T-cell (primary cell): ENCODE data around the gene PSMD11. TPM values are rescaled to one million over a fixed set of nuclear protein-coding genes. Genes with fewer than 3 reads are reported as not detected.
"Not testable (repeated sequence)": the region's sequence is repeated elsewhere in the genome, so short reads cannot be mapped to it uniquely, and the experiment has no call there.

ENCODE experiments used
- ATAC-seq, 4 experiments: fragments of 200-7000 bp in 3 of 4; fragments of 150-1000 bp in 1 of 4; cut with Tn5 transposase; replicated peaks in 1 of 4; 1 replicate in 3 of 4; 2 replicates in 1 of 4; pipeline ENCODE4 v1.10.0; 2021; ENCODE audit warnings: moderate library complexity in 3 of 4, mild to moderate bottlenecking in 2 of 4, moderate number of reproducible peaks in 1 of 4
- CTCF ChIA-PET, 2 donors: fragments of 300-600 bp; sonication (Branson Sonifier 250); formaldehyde crosslinking; loops; one replicate each; lab custom pipeline; 2022; ENCODE audit warnings: antibody characterized with exemption in 2 of 2; lab: Charles Lee
- POLR2A ChIA-PET, 2 donors: fragments of 300-600 bp; sonication (Branson Sonifier 250); formaldehyde crosslinking; loops; one replicate each; lab custom pipeline; 2022; ENCODE audit warnings: antibody characterized with exemption in 2 of 2; lab: Charles Lee
- DNase-seq, 35 experiments: peaks; one replicate each; pipeline versions ENCODE4 v3.0.0 to v3.0.0-alpha.2; 2013 to 2023
- H3K27ac ChIP-seq: one replicate; pipeline ENCODE4 v1.5.1; 2013; ENCODE audit warnings: low read length
- H3K27me3 ChIP-seq, 2 experiments: replicated peaks in 1 of 2; 1 replicate in 1 of 2; 2 replicates in 1 of 2; pipeline versions ENCODE4 v1.6.1 to v1.7.0; 2013; ENCODE audit warnings: low read length in 1 of 2, mixed read lengths in 1 of 2; ENCODE audit not compliant: control insufficient read depth in 2 of 2, insufficient read depth in 2 of 2; ENCODE audit errors: extremely low read depth in 1 of 2
- H3K36me3 ChIP-seq, 2 donors: 1 replicate in 1 of 2; 2 replicates in 1 of 2; pipeline versions ENCODE4 v1.6.1 to v1.7.0; 2013; ENCODE audit warnings: low read length in 1 of 2; ENCODE audit not compliant: control insufficient read depth in 2 of 2, insufficient read depth in 1 of 2; ENCODE audit errors: extremely low read depth in 1 of 2
- H3K4me1 ChIP-seq, 2 experiments: 1 replicate in 1 of 2; 2 replicates in 1 of 2; pipeline versions ENCODE4 v1.6.1 to v1.7.0; 2013; ENCODE audit warnings: low read length in 2 of 2, mixed read lengths in 1 of 2; ENCODE audit not compliant: insufficient read depth in 2 of 2, control insufficient read depth in 1 of 2; ENCODE audit errors: extremely low read depth in 1 of 2
- H3K4me3 ChIP-seq, 2 donors: 1 replicate in 1 of 2; 2 replicates in 1 of 2; pipeline versions ENCODE4 v1.5.1 to v1.7.0; 2013; ENCODE audit warnings: mild to moderate bottlenecking in 2 of 2, low read length in 1 of 2, moderate library complexity in 1 of 2; ENCODE audit not compliant: control insufficient read depth in 1 of 2; ENCODE audit errors: extremely low read depth in 1 of 2
- H3K9me3 ChIP-seq: 2 replicates; pipeline ENCODE4 v1.7.0; 2013
- H3K27ac Mint-ChIP-seq, 2 donors: one replicate each; pipeline ENCODE4 v1.8.0; 2020 to 2021; ENCODE audit warnings: mild to moderate bottlenecking in 2 of 2, mixed read lengths in 2 of 2
- H3K27me3 Mint-ChIP-seq, 2 donors: one replicate each; pipeline ENCODE4 v1.8.0; 2021 to 2022; ENCODE audit warnings: mixed read lengths in 2 of 2
- H3K36me3 Mint-ChIP-seq: one replicate; pipeline ENCODE4 v1.8.0; 2021; ENCODE audit warnings: mixed read lengths
- H3K4me1 Mint-ChIP-seq, 3 donors: one replicate each; pipeline ENCODE4 v1.8.0; 2020 to 2022; ENCODE audit warnings: mixed read lengths in 3 of 3, mild to moderate bottlenecking in 1 of 3
- H3K4me3 Mint-ChIP-seq, 3 donors: one replicate each; pipeline ENCODE4 v1.8.0; 2020 to 2022; ENCODE audit warnings: mild to moderate bottlenecking in 3 of 3, mixed read lengths in 3 of 3, moderate library complexity in 3 of 3
- H3K9me3 Mint-ChIP-seq, 3 donors: one replicate each; pipeline ENCODE4 v1.8.0; 2020 to 2022; ENCODE audit warnings: mixed read lengths in 3 of 3
- WGBS: methylation state at CpG from one replicate; pipeline ENCODE4 v1.1.5; 2013; ENCODE audit warnings: missing lambda C conversion rate; ENCODE audit not compliant: insufficient coverage; 5-methylcytosine and 5-hydroxymethylcytosine counted together
- total RNA-seq, 35 experiments: library from RNA in 6 of 35; stranded (reverse) in 6 of 35; fragments of 120-200 nt in 1 of 35; gene quantifications; one replicate each; pipeline versions ENCODE4 v1.2.1 to v1.2.4 and lab custom pipeline; 2013 to 2026

The PSMD11 gene
- total RNA-seq (10 to 100 TPM; 56.3 to 72.8 (median 62.9) TPM), total RNA-seq (lab: John Stamatoyannopoulos, UW) (48.1 to 310 (median 79.6) reads per million in 29 experiments)
- 59.7 TPM for total RNA-seq (2013)

GRCh38 chr17:32444301-32445073, at the start of gene PSMD11:
TSS of gene PSMD11 (plus strand) at chr17:32444510. CDS start at chr17:32444524, 14 bp downstream.
- peak within 1 kb of the TSS; percentile 82 to 94 for H3K4me3 ChIP-seq
- CTCF ChIA-PET = interaction anchor here (0.6 to 6.5 kb wide), 19 partner anchors 13 to 509 kb away, joined by 3 to 63 read pairs (median 3); partner anchors contain the start of genes CDK5R1 (in 1 of the 2) and MYO1D (in 1 of the 2)
- peaks cover 20% of the 10 kb centered on the region for H3K36me3 Mint-ChIP-seq
- no peaks in the 10 kb centered on the region for H3K9me3 Mint-ChIP-seq
- H3K36me3 ChIP-seq = peaks cover 6 to 13% of the 10 kb centered on the region in 2 donors
- peak within 1 kb of the TSS; percentile 56 for H3K27ac ChIP-seq
- no peaks in the 10 kb centered on the region for H3K27me3 ChIP-seq
- 0% methylated on average over 63 of the region's 74 CpGs for WGBS
- H3K27me3 Mint-ChIP-seq = no peaks in the 10 kb centered on the region
- peaks cover 12 to 21% of the 10 kb centered on the region in 2 experiments for H3K4me1 ChIP-seq
- no peaks in the 10 kb centered on the region for H3K9me3 ChIP-seq
- peaks cover 31 to 42% (median 37%) of the 10 kb centered on the region in 3 donors for H3K4me1 Mint-ChIP-seq
- DNase-seq (peak; percentile 97 to 99 (median 99)), ATAC-seq (peak; percentile 97 to 98 (median 98))
- H3K4me3 Mint-ChIP-seq = peak within 1 kb of the TSS; percentile 87 to 93 (median 90)
- peak within 1 kb of the TSS; percentile 75 to 81 for H3K27ac Mint-ChIP-seq
- POLR2A ChIA-PET = interaction anchor here (0.6 to 1.2 kb wide), 4 partner anchors 19 to 561 kb away, joined by 3 to 7 read pairs (median 3); no protein-coding TSS in a partner anchor

GRCh38 chr17:32396343-32396742, 48.0 kb upstream of the PSMD11 start:
- H3K9me3 Mint-ChIP-seq = peaks cover 0 to 3% (median 0%) of the 10 kb centered on the region in 3 donors
- no peak for DNase-seq

GRCh38 chr17:32398946-32399345, 45.4 kb upstream of the PSMD11 start:
- POLR2A ChIA-PET = interaction anchor here in 1 of 2 donors (0.6 kb wide), 1 partner anchor 193 kb away, joined by 4 read pairs; no protein-coding TSS in a partner anchor
- Histone ChIP-seq H3K4me3 (no peak overlapping the region), H3K36me3 (no peaks in the 10 kb centered on the region), H3K4me1 (peaks cover 0 to 3% of the 10 kb centered on the region in 2 experiments), H3K9me3 (no peaks in the 10 kb centered on the region), H3K27me3 (no peaks in the 10 kb centered on the region), H3K27ac (no peak overlapping the region)
- peaks cover 4% of the 10 kb centered on the region for H3K36me3 Mint-ChIP-seq
- ATAC-seq = no peak
- CTCF ChIA-PET = interaction anchor here (0.6 to 1.2 kb wide), 3 partner anchors 14 to 45 kb away, joined by 3 to 4 read pairs (median 3); partner anchors contain the start of gene PSMD11 (in 1 of the 2)
- no peak overlapping the region for H3K27ac Mint-ChIP-seq
- H3K27me3 Mint-ChIP-seq = no peaks in the 10 kb centered on the region
- no peak overlapping the region for H3K4me3 Mint-ChIP-seq
- DNase-seq = no peak
- peaks cover 0 to 3% (median 0%) of the 10 kb centered on the region in 3 donors for H3K9me3 Mint-ChIP-seq
- H3K4me1 Mint-ChIP-seq = peaks cover 4 to 10% (median 9%) of the 10 kb centered on the region in 3 donors

More at GRCh38 chr17:32396343-32396742, 48.0 kb upstream of the PSMD11 start:
- ChIA-PET CTCF (no interaction called here), POLR2A (no interaction called here)
- H3K27me3 Mint-ChIP-seq = no peaks in the 10 kb centered on the region
- H3K4me3 Mint-ChIP-seq = no peak overlapping the region
- Histone ChIP-seq H3K27ac (no peak overlapping the region), H3K36me3 (no peaks in the 10 kb centered on the region), H3K4me3 (no peak overlapping the region), H3K4me1 (peaks cover 0 to 3% of the 10 kb centered on the region in 2 experiments), H3K9me3 (no peaks in the 10 kb centered on the region), H3K27me3 (no peaks in the 10 kb centered on the region)
- H3K36me3 Mint-ChIP-seq = peaks cover 11% of the 10 kb centered on the region
- WGBS = no CpG with 5 or more reads among the region's 5 CpGs
- H3K4me1 Mint-ChIP-seq = peaks cover 4 to 10% (median 9%) of the 10 kb centered on the region in 3 donors
- ATAC-seq = no peak
- H3K27ac Mint-ChIP-seq = peak overlapping the region in 1 of 2 donors; percentile 17

GRCh38 chr17:32410085-32410484, 34.2 kb upstream of the PSMD11 start:
- WGBS = no CpG with 5 or more reads among the region's 3 CpGs

GRCh38 chr17:32426894-32427293, 17.4 kb upstream of the PSMD11 start:
- Histone ChIP-seq H3K27me3 (peaks cover 0 to 4% of the 10 kb centered on the region in 2 experiments), H3K27ac (no peak overlapping the region), H3K4me3 (no peak overlapping the region), H3K4me1 (no peaks in the 10 kb centered on the region), H3K9me3 (no peaks in the 10 kb centered on the region), H3K36me3 (peaks cover 0 to 6% of the 10 kb centered on the region in 2 donors)
- Mint-ChIP-seq H3K27me3 (no peaks in the 10 kb centered on the region), H3K9me3 (peaks cover 3 to 13% (median 13%) of the 10 kb centered on the region in 3 donors), H3K4me3 (no peak overlapping the region), H3K4me1 (no peaks in the 10 kb centered on the region), H3K36me3 (peaks cover 11% of the 10 kb centered on the region), H3K27ac (no peak overlapping the region)
- WGBS = 83% methylated on average over 1 of the region's 4 CpGs
- DNase-seq = no peak
- ChIA-PET POLR2A (no interaction called here), CTCF (no interaction called here)
- no peak for ATAC-seq

More at GRCh38 chr17:32410085-32410484, 34.2 kb upstream of the PSMD11 start:
- H3K9me3 ChIP-seq, H3K4me1 Mint-ChIP-seq, H3K9me3 Mint-ChIP-seq, POLR2A ChIA-PET, H3K4me1 ChIP-seq, H3K27me3 ChIP-seq, CTCF ChIA-PET, H3K4me3 Mint-ChIP-seq, H3K27ac Mint-ChIP-seq, H3K27ac ChIP-seq, DNase-seq, H3K36me3 ChIP-seq, ATAC-seq, H3K4me3 ChIP-seq, H3K27me3 Mint-ChIP-seq: not testable (repeated sequence)
- H3K36me3 Mint-ChIP-seq = peaks cover 19% of the 10 kb centered on the region

GRCh38 chr17:32429598-32429997, 14.7 kb upstream of the PSMD11 start:
- Mint-ChIP-seq H3K9me3 (peaks cover 3 to 13% (median 13%) of the 10 kb centered on the region in 3 donors), H3K27ac (no peak overlapping the region), H3K27me3 (no peaks in the 10 kb centered on the region), H3K4me3 (no peak overlapping the region), H3K4me1 (no peaks in the 10 kb centered on the region), H3K36me3 (peaks cover 15% of the 10 kb centered on the region)
- CTCF ChIA-PET = no interaction called here
- no peak for ATAC-seq
- Histone ChIP-seq H3K36me3 (peaks cover 0 to 6% of the 10 kb centered on the region in 2 donors), H3K27ac (no peak overlapping the region), H3K4me3 (no peak overlapping the region), H3K27me3 (no peaks in the 10 kb centered on the region), H3K4me1 (no peaks in the 10 kb centered on the region), H3K9me3 (no peaks in the 10 kb centered on the region)
- POLR2A ChIA-PET = no interaction called here
- WGBS = 100% methylated on average over 1 of the region's 2 CpGs
- no peak for DNase-seq
